ENCODE data around the gene RPUSD3.
"Not testable (repeated sequence)": the region's sequence is repeated elsewhere in the genome, so short reads cannot be mapped to it uniquely, and the experiment has no call there.

RPUSD3 gene

GRCh38 chr3:9875448-9875847 lies 31.6 kb upstream of the RPUSD3 start:
- TF ChIP-seq CTCF (IDR thresholded peaks at IDR 0.05; ENCODE audit: low read depth, low read length) = no peak
- DNase-seq (ENCODE audit: extremely low read depth, low read depth) = no peak

DNA sequence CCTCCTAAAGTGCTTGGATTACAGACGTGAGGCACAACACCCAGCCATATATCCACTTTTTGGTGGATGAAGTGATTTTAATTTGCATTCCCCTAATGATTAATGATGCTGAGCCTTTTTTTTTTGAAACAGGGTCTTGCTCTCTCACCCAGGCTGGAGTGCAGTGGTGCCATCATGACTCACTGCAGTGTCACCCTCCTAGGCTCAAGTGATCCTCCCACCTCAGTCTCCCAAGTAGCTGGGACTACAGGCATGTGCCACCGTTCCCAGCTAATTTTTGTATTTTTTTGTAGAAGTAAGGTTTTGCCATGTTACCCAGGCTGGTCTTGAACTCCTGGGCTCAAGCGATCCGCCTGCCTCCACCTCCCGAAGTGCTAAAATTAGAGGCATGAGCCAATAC lies 28.3 kb upstream of the RPUSD3 start:
- not testable (repeated sequence) for DNase-seq (ENCODE audit: extremely low read depth, low read depth)

DNA sequence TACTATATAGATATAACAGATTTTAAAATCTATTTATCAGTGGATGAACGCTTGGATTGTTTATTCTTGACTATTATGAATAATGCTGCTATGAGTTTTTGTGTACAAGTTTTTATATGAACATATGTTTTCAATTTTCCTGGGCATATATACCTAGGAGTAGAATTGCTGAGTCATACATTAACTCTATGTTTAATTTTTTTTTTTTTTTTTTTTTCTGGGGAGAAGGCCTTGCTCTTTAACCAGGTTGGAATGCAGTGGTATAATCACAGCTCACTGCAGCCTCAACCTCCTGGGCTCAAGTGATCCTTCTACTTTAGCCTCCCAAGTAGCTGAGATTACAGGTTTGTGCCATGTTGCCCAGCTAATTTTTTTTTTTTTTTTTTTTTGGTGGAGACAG lies 27.2 kb upstream of the RPUSD3 start:
- DNase-seq (ENCODE audit: extremely low read depth, low read depth) = peak; percentile 44
- no peak for TF ChIP-seq CTCF (IDR thresholded peaks at IDR 0.05; ENCODE audit: low read depth, low read length)

- DNase-seq (ENCODE audit: extremely low read depth, low read depth) = no peak
- TF ChIP-seq CTCF (IDR thresholded peaks at IDR 0.05; ENCODE audit: low read depth, low read length) = no peak
These were observed 26.1 kb upstream of the RPUSD3 start for GRCh38 chr3:9869955-9870354.

DNA sequence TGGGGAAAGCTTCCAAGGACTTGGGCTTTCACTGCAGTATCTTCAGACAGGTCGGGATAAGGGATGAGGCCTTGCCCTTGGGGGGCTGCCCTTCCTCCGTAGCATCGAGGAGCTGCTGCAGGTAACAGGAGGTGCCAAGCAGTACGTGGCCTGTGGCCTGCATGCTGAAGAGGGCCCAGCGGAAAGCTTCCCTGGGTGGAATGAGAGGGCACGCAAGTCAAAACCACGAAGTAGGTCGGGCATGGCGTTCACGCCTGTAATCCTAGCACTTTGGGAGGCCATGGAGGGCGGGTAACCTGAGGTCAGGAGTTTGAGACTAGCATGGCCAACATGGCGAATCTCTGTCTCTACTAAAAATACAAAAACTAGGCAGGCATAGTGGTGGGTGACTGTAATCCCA lies 23.3 kb upstream of the RPUSD3 start:
- no peak for TF ChIP-seq CTCF (IDR thresholded peaks at IDR 0.05; ENCODE audit: low read depth, low read length)
- DNase-seq (ENCODE audit: extremely low read depth, low read depth) = no peak

GRCh38 chr3:9866639-9867038 lies 22.8 kb upstream of the RPUSD3 start:
- DNase-seq (ENCODE audit: extremely low read depth, low read depth) = no peak
- TF ChIP-seq CTCF (IDR thresholded peaks at IDR 0.05; ENCODE audit: low read depth, low read length) = no peak

DNA sequence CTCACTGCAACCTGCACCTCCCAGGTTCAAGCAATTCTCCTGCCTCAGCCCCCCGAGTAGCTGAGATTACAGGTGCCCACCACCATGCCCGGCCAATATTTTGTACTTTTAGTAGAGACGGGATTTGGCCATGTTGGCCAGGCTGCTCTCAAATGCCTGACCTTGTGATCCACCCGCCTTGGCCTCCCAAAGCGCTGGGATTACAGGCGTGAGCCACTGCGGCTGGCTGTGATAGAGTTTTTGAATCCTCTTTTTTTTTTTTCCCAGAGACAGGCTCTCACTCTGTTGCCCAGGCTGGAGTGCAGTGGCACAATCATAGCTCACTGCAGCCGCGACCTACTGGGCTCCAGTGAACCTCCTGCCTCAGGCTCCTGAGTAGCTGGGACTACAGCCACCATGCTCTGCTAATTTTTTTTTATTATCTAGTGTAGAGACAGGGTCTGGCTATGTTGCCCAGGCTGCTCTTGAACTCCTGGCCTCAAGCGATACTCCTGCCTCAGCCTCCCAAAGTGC lies 21.4 kb upstream of the RPUSD3 start:
- DNase-seq (ENCODE audit: extremely low read depth, low read depth) = not testable (repeated sequence)

DNA sequence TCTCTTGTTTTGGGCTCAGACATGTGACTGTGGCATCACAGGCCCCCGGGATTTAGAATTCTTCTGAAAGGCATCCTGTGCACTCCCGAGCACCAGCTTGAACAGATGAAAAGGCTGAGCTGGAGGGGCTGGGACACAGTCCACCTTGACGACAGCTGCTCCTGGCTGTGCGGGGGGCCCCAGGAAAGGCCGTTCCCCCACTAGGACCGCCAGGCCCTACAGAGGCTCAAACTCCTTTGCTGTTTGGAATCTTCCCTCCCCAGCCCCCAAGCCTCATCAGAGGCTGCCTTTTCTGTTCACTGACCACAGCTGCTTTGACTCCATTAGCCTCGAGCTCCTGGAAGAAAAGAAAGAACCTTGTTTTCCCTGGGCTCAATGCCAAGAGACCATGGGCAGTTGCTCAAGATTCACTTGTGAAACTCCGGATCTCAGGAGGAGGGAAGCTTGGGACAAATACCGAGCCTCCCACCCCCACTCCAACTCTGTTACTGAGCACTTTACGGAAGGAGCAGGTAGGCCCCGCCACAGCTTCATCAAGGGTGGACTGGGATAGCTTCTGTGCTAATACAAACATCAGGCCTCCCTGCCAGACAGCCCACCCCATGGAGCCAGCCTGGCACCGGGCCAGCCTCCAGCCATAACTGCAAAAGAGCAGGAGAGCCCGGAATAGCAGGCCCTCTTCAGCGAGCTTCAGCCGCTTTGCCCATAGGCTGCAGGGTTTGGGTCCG lies 20.6 kb upstream of the RPUSD3 start:
- TF ChIP-seq CTCF (IDR thresholded peaks at IDR 0.05; ENCODE audit: low read depth, low read length) = no peak
- peak; percentile 79 for DNase-seq (ENCODE audit: extremely low read depth, low read depth)
